ENCODE measurements around the gene SMIM1.

GRCh38 chr1:3722846-3723245 lies 49.7 kb upstream of the SMIM1 start:
- TF ChIP-seq PAX5 (IDR thresholded peaks at IDR 0.05; ENCODE audit: insufficient read depth, low read length, severe bottlenecking) (no peak), POLR2AphosphoS5 (IDR thresholded peaks at IDR 0.05; ENCODE audit: low read depth, low read length) (no peak), POU2F2 (IDR thresholded peaks at IDR 0.05; ENCODE audit: low read depth, low read length) (no peak), POLR2A (IDR thresholded peaks at IDR 0.05; ENCODE audit: low read depth, low read length) (no peak), SPI1 (IDR thresholded peaks at IDR 0.05; ENCODE audit: low read depth, low read length) (no peak)

Data from GM12891 (cell line).